ENCODE results near the gene TSPO2.

TSPO2 gene

GRCh38 chr6:41078101-41078500 lies 35.8 kb downstream of the TSPO2 start:
- no peak for DNase-seq

- no peak for DNase-seq
These were observed 36.8 kb downstream of the TSPO2 start for GRCh38 chr6:41079080-41079479.

- DNase-seq: no peak
These were observed 38.4 kb downstream of the TSPO2 start for GRCh38 chr6:41080621-41081020.

- no peak for DNase-seq
These were observed 40.8 kb downstream of the TSPO2 start for GRCh38 chr6:41083072-41083471.

GRCh38 chr6:41085182-41085581 lies 42.9 kb downstream of the TSPO2 start:
- no peak for DNase-seq

GRCh38 chr6:41088451-41088850 lies 46.2 kb downstream of the TSPO2 start:
- no peak for DNase-seq

GRCh38 chr6:41090841-41091761 lies 48.8 kb downstream of the TSPO2 start:
- no peak for DNase-seq

- peak; percentile 26 for DNase-seq
These were observed 50.3 kb downstream of the TSPO2 start for GRCh38 chr6:41092421-41093140.

GRCh38 chr6:41093729-41094128 lies 51.5 kb downstream of the TSPO2 start:
- no peak for DNase-seq

Measured in NCI-H1105 treated with DMSO at 0.1 percent for 48 hours (cell line).